Endothelial cell of umbilical vein (primary cell): ENCODE measurements around the gene IDUA. TPM values are rescaled to one million over a fixed set of nuclear protein-coding genes. Genes with fewer than 3 reads are reported as not detected.

Experiments used
- BruUV-seq: library from RNA; stranded (reverse); fragments of 400-500 nt; replicated peaks from 2 replicates; lab custom pipeline; 2021; lab: Mats Ljungman, UMichigan
- CTCF ChIA-PET: fragments of 300-600, 350-600 bp; sonication (Branson Sonifier 250); formaldehyde crosslinking; loops from one replicate; lab custom pipeline; 2021; ENCODE audit warnings: antibody characterized with exemption, inconsistent platforms; lab: Charles Lee
- POLR2A ChIA-PET: fragments of 300-600, 350-600 bp; sonication (Branson Sonifier 250); formaldehyde crosslinking; loops from one replicate; lab custom pipeline; 2021; ENCODE audit warnings: antibody characterized with exemption, inconsistent platforms; lab: Charles Lee
- DNase-seq: peaks from one replicate; pipeline ENCODE4 v3.0.0-alpha.2; 2011; ENCODE audit warnings: low read depth, low spot score
- FAIRE-seq: peaks from 2 replicates; lab custom pipeline; 2011; peaks lifted over from hg19 to GRCh38; lab: Jason Lieb, UNC
- H2AFZ ChIP-seq: 2 replicates; pipeline ENCODE4 v1.6.0; 2012; ENCODE audit warnings: low read depth, low read length, control low read depth, inconsistent platforms
- H3K27ac ChIP-seq: 2 replicates; pipeline ENCODE4 v1.5.1; 2011; ENCODE audit warnings: low read depth, mild to moderate bottlenecking, control low read depth, low read length, moderate library complexity; ENCODE audit not compliant: insufficient read depth
- H3K27me3 ChIP-seq, 2 experiments: 2 replicates each; pipeline versions ENCODE4 v1.6.0 to v1.6.1; 2011; ENCODE audit warnings: low read length in 2 of 2, mixed read lengths in 1 of 2; ENCODE audit not compliant: control insufficient read depth in 2 of 2, insufficient read depth in 2 of 2
- H3K36me3 ChIP-seq, 2 experiments: 2 replicates in 1 of 2; 3 replicates in 1 of 2; pipeline ENCODE4 v1.5.1; 2011; ENCODE audit warnings: low read length in 2 of 2, mild to moderate bottlenecking in 1 of 2, moderate library complexity in 1 of 2; ENCODE audit not compliant: control insufficient read depth in 2 of 2, insufficient read depth in 2 of 2; ENCODE audit errors: extremely low read depth in 1 of 2
- H3K4me1 ChIP-seq: 3 replicates; pipeline ENCODE4 v1.5.1; 2011; ENCODE audit warnings: mild to moderate bottlenecking, low read length; ENCODE audit not compliant: control insufficient read depth, insufficient read depth; ENCODE audit errors: extremely low read depth
- H3K4me2 ChIP-seq: 2 replicates; pipeline ENCODE4 v1.6.1; 2011; ENCODE audit warnings: low read length, control low read depth, mixed read lengths; ENCODE audit not compliant: insufficient read depth
- H3K4me3 ChIP-seq, 3 experiments: fragments of 200-600 bp in 1 of 3; sonication (generic), shearing (Covaris generic) in 1 of 3; replicated peaks in 1 of 3; 2 replicates each; pipeline ENCODE4 v1.5.1; 2011 to 2016; ENCODE audit warnings: control low read depth in 3 of 3, low read length in 3 of 3, mild to moderate bottlenecking in 2 of 3, inconsistent platforms in 1 of 3, low read depth in 1 of 3, moderate library complexity in 1 of 3; ENCODE audit not compliant: insufficient read depth in 1 of 3
- H3K79me2 ChIP-seq: 2 replicates; pipeline ENCODE4 v1.6.0; 2012; ENCODE audit warnings: low read length, inconsistent platforms; ENCODE audit not compliant: control insufficient read depth, insufficient read depth
- H3K9ac ChIP-seq: replicated peaks from 2 replicates; pipeline ENCODE3; 2011; ENCODE audit warnings: low read length, control low read depth; ENCODE audit not compliant: insufficient read depth; ENCODE audit errors: extremely low read depth
- H3K9me1 ChIP-seq: replicated peaks from 3 replicates; pipeline ENCODE4 v1.6.0; 2011; ENCODE audit warnings: mild to moderate bottlenecking, low read length; ENCODE audit not compliant: control insufficient read depth, insufficient read depth; ENCODE audit errors: extremely low read depth
- H3K9me3 ChIP-seq: replicated peaks from 2 replicates; pipeline ENCODE4 v1.5.1; 2012; ENCODE audit warnings: low read length, inconsistent platforms; ENCODE audit not compliant: control insufficient read depth, insufficient read depth
- H4K20me1 ChIP-seq: replicated peaks from 2 replicates; pipeline ENCODE3; 2011; ENCODE audit warnings: mild to moderate bottlenecking, low read length; ENCODE audit not compliant: control insufficient read depth, insufficient read depth; ENCODE audit errors: extremely low read depth
- CTCF ChIP-seq, 2 donors: IDR thresholded peaks; 1 replicate in 1 of 2; 2 replicates in 1 of 2; pipeline ENCODE4 v1.5.1; 2011; ENCODE audit warnings: low read length in 2 of 2, mild to moderate bottlenecking in 2 of 2, moderate library complexity in 2 of 2, control low read depth in 1 of 2, inconsistent platforms in 1 of 2, low read depth in 1 of 2; ENCODE audit not compliant: insufficient read depth in 1 of 2; ENCODE audit errors: extremely low read depth in 1 of 2
- EZH2 ChIP-seq: IDR thresholded peaks from 2 replicates; pipeline ENCODE4 v1.6.1; 2012; ENCODE audit warnings: borderline replicate concordance, low read depth, mild to moderate bottlenecking, moderate library complexity, low read length, inconsistent platforms; ENCODE audit not compliant: severe bottlenecking
- FOS ChIP-seq: IDR thresholded peaks from 2 replicates; pipeline ENCODE4 v1.6.1; 2011; ENCODE audit warnings: mild to moderate bottlenecking, low read length, moderate library complexity, borderline replicate concordance; ENCODE audit not compliant: insufficient read depth
- GATA2 ChIP-seq: IDR thresholded peaks from 2 replicates; pipeline ENCODE4 v1.7.0; 2011; ENCODE audit warnings: low read depth, mild to moderate bottlenecking, moderate library complexity, mixed read lengths, low read length; ENCODE audit not compliant: insufficient read length, insufficient read depth
- JUN ChIP-seq: IDR thresholded peaks from 2 replicates; pipeline ENCODE4 v1.6.1; 2011; ENCODE audit warnings: borderline replicate concordance, low read depth; ENCODE audit not compliant: insufficient read length, insufficient read depth
- MAX ChIP-seq: IDR thresholded peaks from 2 replicates; pipeline ENCODE4 v1.6.1; 2011; ENCODE audit not compliant: insufficient read depth, insufficient read length
- MYC ChIP-seq: IDR thresholded peaks from one replicate; pipeline ENCODE4 v1.6.1; 2011; ENCODE audit warnings: mild to moderate bottlenecking, low read depth, low read length
- POLR2A ChIP-seq: IDR thresholded peaks from 2 replicates; pipeline ENCODE4 v1.6.1; 2012; ENCODE audit warnings: low read depth, mild to moderate bottlenecking, control low read depth, low read length
- POLR2AphosphoS5 ChIP-seq: IDR thresholded peaks from 2 replicates; pipeline ENCODE4 v1.6.1; 2012; ENCODE audit warnings: low read depth, mild to moderate bottlenecking, control low read depth, low read length, moderate library complexity; ENCODE audit not compliant: insufficient read depth
- dilution Hi-C: fragments of 300-500 bp; cut with MboI; formaldehyde crosslinking; loops from one replicate; pipeline ENCODE4 v1.15.0; 2019; ENCODE audit warnings: low sequenced_read_pairs; ENCODE audit not compliant: extremely low pct_ligation_motif_present
- intact Hi-C: fragments of 100-400 bp; cut with micrococcal nuclease; formaldehyde crosslinking; loops from one replicate; pipeline ENCODE4 v1.10.0; 2022
- polyA plus RNA-seq, 4 experiments: library from polyadenylated mRNA; depleted of rRNA in 3 of 4; stranded (reverse) in 3 of 4; unstranded in 1 of 4; fragments of >200 nt; gene quantifications; 2 replicates each; pipeline versions ENCODE4 v1.2.1 to v1.2.3, GENCODE V29; 2011 to 2012; ENCODE audit warnings: missing spikeins in 1 of 4
- total RNA-seq: library from RNA; stranded (reverse); gene quantifications from 2 replicates; pipeline ENCODE4 v1.2.3, GENCODE V29; 2021

IDUA gene
- total and polyA plus RNA-seq, 2 donors (not counting 3 experiments of a cell fraction or from before 2014, with no cell fraction given), result 19.1 to 34.1 TPM

DNA sequence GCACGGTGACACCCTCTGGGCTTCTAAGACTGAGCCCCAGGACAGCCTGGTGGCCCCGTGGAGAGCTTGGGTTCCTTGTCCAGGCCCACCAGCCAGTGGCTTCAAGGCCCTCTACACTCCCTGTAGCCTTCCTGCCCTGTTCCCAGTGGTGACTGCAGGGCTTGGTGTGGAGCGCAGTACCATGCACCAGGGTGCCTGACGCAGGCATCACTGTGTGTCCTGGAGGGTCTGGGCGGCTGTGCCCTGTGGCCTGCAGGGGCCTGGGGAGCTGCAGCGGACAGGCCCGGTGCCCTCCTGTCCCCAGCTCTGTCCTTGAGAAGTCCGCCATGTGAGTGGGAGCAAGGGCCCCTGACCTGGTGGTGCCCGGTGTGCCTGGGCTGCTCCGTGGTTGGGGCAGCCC lies 28.9 kb downstream of the IDUA start:
- TF ChIP-seq FOS (no peak), GATA2 (no peak), POLR2A (no peak), CTCF (IDR thresholded peaks at IDR 0.05; ENCODE audit: extremely low read depth in 1 of 2, insufficient read depth in 1 of 2, low read depth in 1 of 2, low read length in 2 of 2) (no peak), MAX (no peak), JUN (no peak), EZH2 (no peak), MYC (no peak), POLR2AphosphoS5 (no peak)
- H3K9ac ChIP-seq, result no peak overlapping the region
- no peak overlapping the region for H3K4me3 ChIP-seq
- CTCF ChIA-PET, result no interaction called here
- peaks cover 0 to 2% of the 10 kb centered on the region in 2 experiments for H3K36me3 ChIP-seq
- POLR2A ChIA-PET, result no interaction called here
- dilution Hi-C loops, result no loop called here
- FAIRE-seq (no peak), DNase-seq (no peak)
- H3K27me3 ChIP-seq, result no peaks in the 10 kb centered on the region
- H3K9me3 ChIP-seq, result no peaks in the 10 kb centered on the region
- no peaks in the 10 kb centered on the region for H4K20me1 ChIP-seq
- no peak overlapping the region for H3K27ac ChIP-seq
- peaks cover 3% of the 10 kb centered on the region for H3K79me2 ChIP-seq
- H3K4me2 ChIP-seq, result no peak overlapping the region
- no peak overlapping the region for H2AFZ ChIP-seq
- BruUV-seq, result no TSS peak
- intact Hi-C loops, result no loop called here
- H3K9me1 ChIP-seq, result no peaks in the 10 kb centered on the region
- no peaks in the 10 kb centered on the region for H3K4me1 ChIP-seq
